ENCODE data around the gene ARHGEF28.

- TF ChIP-seq CTCF (conservative IDR thresholded peaks at IDR 0.05; ENCODE audit: low read length), result no peak
- TF ChIP-seq EZH2phosphoT487 (IDR thresholded peaks at IDR 0.05; ENCODE audit: borderline replicate concordance, low read depth, low read length), result no peak
These were observed 296.2 kb downstream of the ARHGEF28 start for GRCh38 chr5:73922224-73922623.

All from OCI-LY7 (cell line).